Stimulated activated CD4-positive, alpha-beta T cell treated with anti-CD3 and anti-CD28 coated beads, Interleukin-2, amount 100 ng/mL, for 24 hours (primary cell): ENCODE data around the gene CCR8.
"Not testable (repeated sequence)": the region's sequence is repeated elsewhere in the genome, so short reads cannot be mapped to it uniquely, and the experiment has no call there.

Experiments
- DNase-seq, 2 donors: peaks; one replicate each; pipeline ENCODE4 v3.0.0-alpha.2; 2020

Gene CCR8

GRCh38 chr3:39317571-39318169 lies 11.8 kb upstream of the CCR8 start:
- no peak for DNase-seq

- DNase-seq: no peak
These were observed 11.2 kb upstream of the CCR8 start for GRCh38 chr3:39318301-39318700.

- no peak for DNase-seq
These were observed 10.3 kb upstream of the CCR8 start for GRCh38 chr3:39319249-39319648.

- not testable (repeated sequence) for DNase-seq
These were observed 7.9 kb upstream of the CCR8 start for GRCh38 chr3:39321574-39321983.

GRCh38 chr3:39322209-39322715 lies 7.2 kb upstream of the CCR8 start:
- DNase-seq: not testable (repeated sequence)

GRCh38 chr3:39322936-39323335 lies 6.6 kb upstream of the CCR8 start:
- no peak for DNase-seq

GRCh38 chr3:39323494-39323893 lies 6.0 kb upstream of the CCR8 start:
- DNase-seq: no peak

- no peak for DNase-seq
These were observed 4.3 kb upstream of the CCR8 start for GRCh38 chr3:39325236-39325635.

- DNase-seq: no peak
These were observed 2.3 kb upstream of the CCR8 start for GRCh38 chr3:39327053-39327745.

- DNase-seq: peak in 1 of 2 donors; percentile 20
These were observed 1.7 kb upstream of the CCR8 start for GRCh38 chr3:39327746-39328349.

GRCh38 chr3:39330824-39331223 lies 1.3 kb downstream of the CCR8 start:
- DNase-seq: no peak

GRCh38 chr3:39332525-39332924 lies 3.0 kb downstream of the CCR8 start:
- no peak for DNase-seq

- no peak for DNase-seq
These were observed 4.1 kb downstream of the CCR8 start for GRCh38 chr3:39333607-39334006.

GRCh38 chr3:39334205-39334604 lies 4.7 kb downstream of the CCR8 start:
- no peak for DNase-seq

GRCh38 chr3:39338201-39338600 lies 8.7 kb downstream of the CCR8 start:
- no peak for DNase-seq

GRCh38 chr3:39339086-39339485 lies 9.6 kb downstream of the CCR8 start:
- no peak for DNase-seq

- no peak for DNase-seq
These were observed 13.7 kb downstream of the CCR8 start for GRCh38 chr3:39343076-39343717.

GRCh38 chr3:39343760-39344159 lies 14.3 kb downstream of the CCR8 start:
- DNase-seq: no peak

GRCh38 chr3:39344746-39345344 lies 15.3 kb downstream of the CCR8 start:
- DNase-seq: no peak

- no peak for DNase-seq
These were observed 17.5 kb downstream of the CCR8 start for GRCh38 chr3:39346785-39347585.

- no peak for DNase-seq
These were observed 18.0 kb downstream of the CCR8 start for GRCh38 chr3:39347586-39347876.

GRCh38 chr3:39349080-39349479 lies 19.6 kb downstream of the CCR8 start:
- no peak for DNase-seq

GRCh38 chr3:39350714-39351113 lies 21.2 kb downstream of the CCR8 start:
- no peak for DNase-seq
